Spleen (tissue), 7 donors: ENCODE data around the gene CNIH1.

Experiments
- POLR2A ChIP-seq, 3 donors: fragments of 450-650 bp; IDR thresholded peaks; one replicate each; pipeline ENCODE4 v1.5.1; 2017; ENCODE audit warnings: antibody characterized with exemption in 3 of 3, mild to moderate bottlenecking in 1 of 3
- POLR2AphosphoS5 ChIP-seq, 3 donors: sonication (generic); formaldehyde crosslinking; IDR thresholded peaks; one replicate each; pipeline ENCODE4 v1.5.1; 2017; ENCODE audit warnings: antibody characterized with exemption in 3 of 3
- TF ChIP-seq, protein P1 (sequence below), 11 experiments: fragments of 200-600 bp in 7 of 11; fragments of 450-650 bp in 4 of 11; sonication (generic) in 4 of 11; IDR thresholded peaks in 8 of 11; conservative IDR thresholded peaks in 3 of 11; 1 replicate in 7 of 11; 2 replicates in 4 of 11; pipeline versions ENCODE4 v1.4.0 to v1.8.0; 2016 to 2021; ENCODE audit warnings: antibody characterized with exemption in 11 of 11, inconsistent platforms in 4 of 11, mild to moderate bottlenecking in 1 of 11
- donor health status: DM: no; HTN: no; CAD: no; lungs with moderate emphysema.
- donor health status: DM: no; HTN: no; CAD: no.
- donor health status: DM: no; HTN: no; CAD: no.

DNA sequence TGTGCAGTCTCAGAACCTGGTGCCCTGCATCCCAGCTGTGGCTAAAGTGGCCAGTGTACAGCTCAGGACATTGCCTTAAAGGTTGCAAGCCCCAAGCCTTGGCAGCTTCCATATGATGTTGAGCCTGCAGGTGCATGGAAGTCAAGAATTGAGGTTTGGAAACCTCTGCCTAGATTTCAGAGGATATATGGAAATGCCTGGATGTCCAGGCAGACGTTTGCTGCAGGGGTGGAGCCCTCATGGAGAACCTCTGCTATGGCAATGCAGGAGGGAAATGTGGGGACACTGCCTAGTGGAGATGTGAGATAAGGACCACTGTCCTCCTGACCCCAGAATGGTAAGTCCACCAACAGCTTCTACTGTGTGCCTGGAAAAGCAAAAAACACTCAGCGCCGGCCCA, 17.9 kb upstream of the CNIH1 start:
- TF ChIP-seq, protein P1, sequence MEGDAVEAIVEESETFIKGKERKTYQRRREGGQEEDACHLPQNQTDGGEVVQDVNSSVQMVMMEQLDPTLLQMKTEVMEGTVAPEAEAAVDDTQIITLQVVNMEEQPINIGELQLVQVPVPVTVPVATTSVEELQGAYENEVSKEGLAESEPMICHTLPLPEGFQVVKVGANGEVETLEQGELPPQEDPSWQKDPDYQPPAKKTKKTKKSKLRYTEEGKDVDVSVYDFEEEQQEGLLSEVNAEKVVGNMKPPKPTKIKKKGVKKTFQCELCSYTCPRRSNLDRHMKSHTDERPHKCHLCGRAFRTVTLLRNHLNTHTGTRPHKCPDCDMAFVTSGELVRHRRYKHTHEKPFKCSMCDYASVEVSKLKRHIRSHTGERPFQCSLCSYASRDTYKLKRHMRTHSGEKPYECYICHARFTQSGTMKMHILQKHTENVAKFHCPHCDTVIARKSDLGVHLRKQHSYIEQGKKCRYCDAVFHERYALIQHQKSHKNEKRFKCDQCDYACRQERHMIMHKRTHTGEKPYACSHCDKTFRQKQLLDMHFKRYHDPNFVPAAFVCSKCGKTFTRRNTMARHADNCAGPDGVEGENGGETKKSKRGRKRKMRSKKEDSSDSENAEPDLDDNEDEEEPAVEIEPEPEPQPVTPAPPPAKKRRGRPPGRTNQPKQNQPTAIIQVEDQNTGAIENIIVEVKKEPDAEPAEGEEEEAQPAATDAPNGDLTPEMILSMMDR (IDR thresholded peaks at IDR 0.05 in 8 of 11, conservative IDR thresholded peaks at IDR 0.05 in 3 of 11), result no peak
- no peak for TF ChIP-seq POLR2A (IDR thresholded peaks at IDR 0.05)
- TF ChIP-seq POLR2AphosphoS5 (IDR thresholded peaks at IDR 0.05), result no peak
